ENCODE results near the gene MST1.
A peak's percentile ranks its signal among the peaks of the same experiment; 100 is the strongest.

The MST1 gene

DNA sequence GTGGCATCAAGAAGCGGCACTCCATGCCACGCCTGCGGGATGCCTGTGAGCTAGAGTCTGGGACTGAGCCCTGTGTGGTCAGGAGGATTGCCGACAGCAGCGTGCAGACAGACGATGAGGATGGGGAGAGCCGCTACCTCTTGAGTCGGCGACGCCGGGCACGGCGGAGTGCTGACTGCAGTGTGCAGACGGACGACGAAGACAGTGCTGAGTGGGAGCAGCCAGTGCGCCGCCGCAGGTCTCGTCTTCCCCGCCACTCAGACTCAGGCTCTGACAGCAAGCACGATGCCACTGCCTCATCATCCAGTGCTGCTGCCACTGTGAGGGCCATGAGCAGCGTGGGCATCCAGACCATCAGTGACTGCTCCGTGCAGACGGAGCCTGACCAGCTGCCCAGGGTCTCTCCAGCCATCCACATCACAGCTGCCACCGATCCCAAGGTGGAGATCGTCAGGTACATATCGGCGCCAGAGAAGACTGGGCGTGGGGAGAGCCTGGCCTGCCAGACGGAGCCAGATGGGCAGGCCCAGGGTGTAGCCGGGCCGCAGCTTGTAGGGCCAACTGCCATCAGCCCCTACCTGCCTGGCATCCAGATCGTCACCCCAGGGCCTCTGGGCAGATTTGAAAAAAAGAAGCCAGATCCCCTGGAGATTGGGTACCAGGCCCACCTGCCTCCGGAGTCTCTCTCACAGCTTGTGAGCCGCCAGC, 31.9 kb downstream of the MST1 start:
- DNase-seq (ENCODE audit: low read depth in 1 of 2, low spot score in 1 of 2), result no peak
- in situ Hi-C loops (cut with HindIII; ENCODE audit: low pct_unique_long_range_greater_than_20kb, low sequenced_read_pairs), result no loop called here
- TF ChIP-seq JUND (IDR thresholded peaks at IDR 0.05; ENCODE audit: low read depth), result no peak

DNA sequence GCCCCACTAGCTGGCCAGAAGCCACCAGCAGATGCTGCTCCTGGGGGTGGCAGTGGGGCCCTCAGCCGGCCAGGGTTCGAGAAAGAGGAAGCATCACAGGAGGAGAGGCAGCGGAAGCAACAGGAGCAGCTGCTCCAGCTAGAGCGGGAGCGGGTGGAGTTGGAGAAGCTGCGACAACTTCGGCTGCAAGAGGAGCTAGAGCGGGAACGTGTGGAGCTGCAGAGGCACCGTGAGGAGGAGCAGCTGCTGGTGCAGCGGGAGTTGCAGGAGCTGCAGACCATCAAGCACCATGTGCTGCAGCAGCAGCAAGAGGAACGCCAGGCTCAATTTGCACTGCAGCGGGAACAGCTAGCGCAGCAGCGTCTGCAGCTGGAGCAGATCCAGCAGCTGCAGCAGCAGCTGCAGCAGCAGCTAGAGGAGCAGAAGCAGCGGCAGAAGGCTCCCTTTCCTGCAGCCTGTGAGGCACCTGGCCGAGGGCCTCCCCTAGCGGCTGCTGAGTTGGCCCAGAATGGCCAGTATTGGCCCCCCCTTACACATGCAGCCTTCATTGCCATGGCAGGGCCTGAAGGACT, 32.6 kb downstream of the MST1 start:
- no peak for TF ChIP-seq JUND (IDR thresholded peaks at IDR 0.05; ENCODE audit: low read depth)
- in situ Hi-C loops (cut with HindIII; ENCODE audit: low pct_unique_long_range_greater_than_20kb, low sequenced_read_pairs), result no loop called here
- peak; percentile 13 to 27 for DNase-seq (ENCODE audit: low read depth in 1 of 2, low spot score in 1 of 2)

DNA sequence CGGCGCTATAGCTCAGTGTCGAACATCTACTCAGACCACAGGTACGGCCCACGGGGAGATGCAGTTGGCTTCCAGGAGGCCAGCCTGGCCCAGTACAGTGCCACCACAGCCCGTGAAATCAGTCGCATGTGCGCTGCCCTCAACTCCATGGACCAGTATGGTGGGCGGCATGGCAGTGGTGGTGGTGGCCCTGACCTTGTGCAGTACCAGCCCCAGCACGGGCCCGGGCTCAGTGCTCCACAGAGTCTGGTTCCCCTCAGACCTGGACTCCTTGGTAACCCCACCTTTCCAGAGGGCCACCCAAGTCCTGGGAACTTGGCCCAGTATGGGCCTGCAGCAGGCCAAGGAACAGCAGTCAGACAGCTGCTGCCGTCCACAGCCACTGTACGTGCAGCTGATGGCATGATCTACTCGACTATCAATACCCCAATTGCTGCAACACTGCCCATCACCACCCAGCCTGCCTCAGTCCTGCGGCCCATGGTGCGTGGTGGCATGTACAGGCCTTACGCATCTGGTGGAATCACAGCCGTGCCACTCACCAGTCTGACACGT, 33.5 kb downstream of the MST1 start:
- no peak for DNase-seq (ENCODE audit: low read depth in 1 of 2, low spot score in 1 of 2)
- no peak for TF ChIP-seq JUND (IDR thresholded peaks at IDR 0.05; ENCODE audit: low read depth)
- in situ Hi-C loops (cut with HindIII; ENCODE audit: low pct_unique_long_range_greater_than_20kb, low sequenced_read_pairs), result no loop called here

DNA sequence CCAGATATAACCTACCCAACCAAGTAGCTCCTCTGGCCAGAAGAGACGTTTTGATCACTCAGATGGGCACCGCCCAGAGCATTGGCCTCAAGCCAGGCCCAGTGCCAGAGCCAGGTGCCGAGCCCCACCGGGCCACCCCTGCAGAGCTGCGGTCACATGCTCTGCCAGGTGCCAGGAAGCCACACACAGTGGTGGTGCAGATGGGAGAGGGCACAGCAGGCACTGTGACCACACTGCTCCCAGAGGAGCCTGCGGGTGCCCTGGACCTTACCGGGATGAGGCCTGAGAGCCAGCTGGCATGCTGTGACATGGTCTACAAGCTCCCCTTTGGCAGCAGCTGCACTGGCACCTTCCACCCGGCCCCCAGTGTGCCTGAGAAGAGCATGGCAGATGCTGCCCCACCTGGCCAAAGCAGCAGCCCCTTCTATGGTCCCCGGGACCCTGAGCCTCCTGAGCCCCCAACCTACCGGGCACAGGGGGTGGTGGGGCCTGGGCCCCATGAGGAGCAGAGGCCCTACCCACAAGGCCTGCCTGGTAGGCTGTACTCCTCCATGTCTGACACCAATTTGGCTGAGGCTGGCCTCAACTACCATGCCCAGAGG, 34.2 kb downstream of the MST1 start:
- no peak for TF ChIP-seq JUND (IDR thresholded peaks at IDR 0.05; ENCODE audit: low read depth)
- in situ Hi-C loops (cut with HindIII; ENCODE audit: low pct_unique_long_range_greater_than_20kb, low sequenced_read_pairs), result no loop called here
- DNase-seq (ENCODE audit: low read depth in 1 of 2, low spot score in 1 of 2), result no peak

DNA sequence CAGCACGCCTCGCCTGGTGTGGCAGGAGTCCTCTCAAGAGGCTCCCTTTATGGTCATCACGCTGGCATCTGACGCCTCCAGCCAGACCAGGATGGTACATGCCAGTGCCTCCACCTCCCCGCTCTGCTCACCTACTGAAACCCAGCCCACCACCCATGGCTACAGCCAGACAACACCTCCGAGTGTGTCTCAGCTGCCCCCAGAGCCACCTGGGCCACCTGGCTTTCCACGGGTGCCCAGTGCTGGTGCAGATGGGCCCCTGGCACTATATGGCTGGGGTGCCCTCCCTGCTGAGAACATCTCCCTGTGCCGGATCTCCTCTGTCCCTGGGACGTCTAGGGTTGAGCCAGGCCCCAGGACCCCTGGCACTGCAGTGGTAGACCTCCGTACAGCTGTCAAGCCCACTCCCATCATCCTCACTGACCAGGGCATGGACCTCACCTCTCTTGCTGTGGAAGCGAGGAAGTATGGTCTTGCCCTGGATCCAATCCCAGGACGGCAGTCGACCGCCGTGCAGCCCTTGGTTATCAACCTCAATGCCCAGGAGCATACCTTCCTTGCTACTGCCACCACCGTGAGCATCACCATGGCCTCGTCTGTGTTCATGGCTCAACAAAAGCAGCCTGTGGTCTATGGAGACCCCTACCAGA, 35.0 kb downstream of the MST1 start:
- no peak for TF ChIP-seq JUND (IDR thresholded peaks at IDR 0.05; ENCODE audit: low read depth)
- in situ Hi-C loops (cut with HindIII; ENCODE audit: low pct_unique_long_range_greater_than_20kb, low sequenced_read_pairs), result no loop called here
- no peak for DNase-seq (ENCODE audit: low read depth in 1 of 2, low spot score in 1 of 2)

DNA sequence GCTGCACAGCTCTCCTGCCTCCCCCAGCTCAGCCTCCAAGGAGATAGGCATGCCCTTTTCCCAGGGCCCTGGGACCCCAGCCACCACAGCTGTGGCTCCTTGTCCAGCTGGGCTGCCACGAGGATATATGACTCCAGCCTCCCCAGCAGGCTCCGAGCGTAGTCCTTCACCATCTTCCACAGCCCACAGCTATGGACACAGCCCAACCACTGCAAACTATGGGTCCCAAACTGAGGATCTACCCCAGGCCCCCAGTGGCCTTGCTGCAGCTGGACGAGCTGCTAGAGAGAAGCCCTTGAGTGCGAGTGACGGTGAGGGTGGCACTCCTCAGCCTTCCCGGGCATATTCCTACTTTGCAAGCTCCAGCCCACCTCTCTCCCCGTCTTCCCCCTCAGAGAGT, 35.7 kb downstream of the MST1 start:
- TF ChIP-seq JUND (IDR thresholded peaks at IDR 0.05; ENCODE audit: low read depth), result no peak
- DNase-seq (ENCODE audit: low read depth in 1 of 2, low spot score in 1 of 2), result no peak
- in situ Hi-C loops (cut with HindIII; ENCODE audit: low pct_unique_long_range_greater_than_20kb, low sequenced_read_pairs), result no loop called here

DNA sequence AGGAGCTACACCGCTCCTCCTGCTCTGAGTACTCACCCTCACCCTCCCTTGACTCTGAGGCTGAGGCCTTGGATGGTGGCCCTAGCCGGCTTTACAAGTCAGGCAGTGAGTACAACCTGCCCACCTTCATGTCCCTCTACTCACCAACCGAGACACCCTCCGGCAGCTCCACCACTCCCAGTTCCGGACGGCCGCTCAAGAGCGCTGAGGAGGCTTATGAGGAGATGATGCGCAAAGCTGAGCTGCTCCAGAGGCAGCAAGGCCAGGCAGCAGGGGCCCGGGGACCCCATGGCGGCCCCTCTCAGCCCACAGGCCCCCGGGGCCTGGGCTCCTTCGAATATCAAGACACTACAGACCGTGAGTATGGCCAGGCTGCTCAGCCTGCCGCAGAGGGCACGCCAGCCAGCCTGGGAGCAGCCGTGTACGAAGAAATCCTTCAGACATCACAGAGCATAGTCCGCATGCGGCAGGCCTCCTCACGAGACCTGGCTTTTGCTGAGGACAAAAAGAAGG, 36.3 kb downstream of the MST1 start:
- in situ Hi-C loops (cut with HindIII; ENCODE audit: low pct_unique_long_range_greater_than_20kb, low sequenced_read_pairs), result no loop called here
- DNase-seq (ENCODE audit: low read depth in 1 of 2, low spot score in 1 of 2), result no peak

DNA sequence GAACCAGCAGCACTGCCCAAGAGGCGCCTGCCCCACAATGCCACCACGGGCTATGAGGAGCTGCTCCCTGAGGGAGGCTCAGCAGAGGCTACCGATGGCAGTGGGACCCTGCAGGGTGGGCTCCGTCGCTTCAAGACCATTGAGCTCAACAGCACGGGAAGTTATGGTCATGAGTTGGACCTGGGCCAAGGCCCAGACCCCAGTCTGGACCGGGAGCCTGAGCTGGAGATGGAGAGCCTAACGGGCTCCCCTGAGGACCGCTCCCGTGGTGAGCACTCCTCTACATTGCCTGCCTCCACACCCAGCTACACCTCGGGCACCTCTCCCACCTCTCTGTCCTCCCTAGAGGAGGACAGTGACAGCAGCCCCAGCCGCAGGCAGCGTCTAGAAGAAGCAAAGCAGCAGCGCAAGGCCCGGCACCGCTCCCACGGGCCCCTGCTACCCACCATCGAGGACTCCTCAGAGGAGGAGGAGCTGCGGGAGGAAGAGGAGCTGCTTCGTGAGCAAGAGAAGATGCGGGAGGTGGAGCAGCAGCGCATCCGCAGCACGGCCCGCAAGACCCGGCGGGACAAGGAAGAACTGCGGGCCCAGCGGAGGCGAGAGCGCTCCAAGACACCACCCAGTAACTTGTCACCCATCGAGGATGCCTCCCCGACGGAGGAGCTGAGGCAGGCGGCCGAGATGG, 36.9 kb downstream of the MST1 start:
- in situ Hi-C loops (cut with HindIII; ENCODE audit: low pct_unique_long_range_greater_than_20kb, low sequenced_read_pairs), result no loop called here
- no peak for TF ChIP-seq JUND (IDR thresholded peaks at IDR 0.05; ENCODE audit: low read depth)
- DNase-seq (ENCODE audit: low read depth in 1 of 2, low spot score in 1 of 2), result no peak

More for the DNA sequence above, 36.3 kb downstream of the MST1 start:
- no peak for TF ChIP-seq JUND (IDR thresholded peaks at IDR 0.05; ENCODE audit: low read depth)

DNA sequence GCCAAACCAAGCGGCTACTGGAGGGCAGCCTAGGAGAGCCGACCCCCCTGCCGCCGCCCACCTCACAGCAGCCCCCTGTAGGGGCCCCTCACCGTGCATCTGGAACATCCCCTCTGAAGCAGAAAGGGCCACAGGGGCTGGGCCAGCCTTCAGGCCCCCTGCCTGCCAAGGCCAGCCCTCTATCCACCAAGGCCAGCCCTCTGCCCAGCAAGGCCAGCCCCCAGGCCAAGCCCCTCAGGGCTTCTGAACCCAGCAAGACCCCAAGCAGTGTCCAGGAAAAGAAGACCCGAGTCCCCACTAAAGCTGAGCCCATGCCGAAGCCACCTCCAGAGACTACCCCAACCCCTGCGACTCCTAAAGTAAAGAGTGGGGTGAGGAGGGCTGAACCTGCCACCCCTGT, 38.6 kb downstream of the MST1 start:
- no peak for TF ChIP-seq JUND (IDR thresholded peaks at IDR 0.05; ENCODE audit: low read depth)
- in situ Hi-C loops (cut with HindIII; ENCODE audit: low pct_unique_long_range_greater_than_20kb, low sequenced_read_pairs), result no loop called here
- DNase-seq (ENCODE audit: low read depth in 1 of 2, low spot score in 1 of 2), result no peak

DNA sequence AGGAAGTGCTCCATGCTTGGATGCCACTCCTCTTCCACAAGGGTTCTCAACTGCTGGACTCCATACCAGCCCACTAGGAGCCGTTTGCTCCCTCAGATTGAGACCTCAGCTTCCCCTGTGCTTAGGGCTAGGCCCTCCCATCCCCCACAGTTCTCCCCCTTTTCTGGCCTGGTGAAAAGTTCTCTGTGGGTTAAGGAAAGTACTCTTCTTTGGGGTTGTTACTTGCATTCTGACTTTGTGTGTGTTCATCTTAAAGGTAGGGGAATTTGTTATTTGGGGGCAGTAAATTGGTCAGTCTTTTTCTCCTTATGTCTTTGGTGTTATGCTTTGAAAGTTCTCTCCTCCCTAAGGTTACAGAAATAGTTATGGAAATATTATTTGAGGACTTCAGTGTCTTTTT, 39.1 kb downstream of the MST1 start:
- no peak for TF ChIP-seq JUND (IDR thresholded peaks at IDR 0.05; ENCODE audit: low read depth)
- in situ Hi-C loops (cut with HindIII; ENCODE audit: low pct_unique_long_range_greater_than_20kb, low sequenced_read_pairs), result no loop called here
- DNase-seq (ENCODE audit: low read depth in 1 of 2, low spot score in 1 of 2), result no peak

DNA sequence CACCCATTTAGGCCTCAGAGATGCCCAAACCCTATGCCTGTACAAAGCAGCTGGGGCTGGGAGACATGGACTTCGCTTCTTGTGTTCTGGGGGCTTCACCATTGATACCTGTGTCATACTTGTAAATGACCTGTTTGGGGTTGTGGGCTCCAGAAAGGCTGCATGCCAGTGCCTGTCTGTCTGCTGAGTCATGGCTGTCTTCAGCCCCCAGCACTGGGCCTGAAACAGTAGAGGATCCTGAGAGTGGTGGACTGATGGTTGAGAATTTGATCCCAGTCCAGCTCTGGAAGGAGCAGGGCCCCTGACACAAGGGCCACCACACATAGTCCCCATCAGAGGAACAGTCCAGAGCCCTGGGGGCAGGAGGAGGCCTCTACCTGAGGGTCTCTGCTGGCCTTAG, 39.7 kb downstream of the MST1 start:
- TF ChIP-seq JUND (IDR thresholded peaks at IDR 0.05; ENCODE audit: low read depth), result no peak
- no peak for DNase-seq (ENCODE audit: low read depth in 1 of 2, low spot score in 1 of 2)
- in situ Hi-C loops (cut with HindIII; ENCODE audit: low pct_unique_long_range_greater_than_20kb, low sequenced_read_pairs), result no loop called here

DNA sequence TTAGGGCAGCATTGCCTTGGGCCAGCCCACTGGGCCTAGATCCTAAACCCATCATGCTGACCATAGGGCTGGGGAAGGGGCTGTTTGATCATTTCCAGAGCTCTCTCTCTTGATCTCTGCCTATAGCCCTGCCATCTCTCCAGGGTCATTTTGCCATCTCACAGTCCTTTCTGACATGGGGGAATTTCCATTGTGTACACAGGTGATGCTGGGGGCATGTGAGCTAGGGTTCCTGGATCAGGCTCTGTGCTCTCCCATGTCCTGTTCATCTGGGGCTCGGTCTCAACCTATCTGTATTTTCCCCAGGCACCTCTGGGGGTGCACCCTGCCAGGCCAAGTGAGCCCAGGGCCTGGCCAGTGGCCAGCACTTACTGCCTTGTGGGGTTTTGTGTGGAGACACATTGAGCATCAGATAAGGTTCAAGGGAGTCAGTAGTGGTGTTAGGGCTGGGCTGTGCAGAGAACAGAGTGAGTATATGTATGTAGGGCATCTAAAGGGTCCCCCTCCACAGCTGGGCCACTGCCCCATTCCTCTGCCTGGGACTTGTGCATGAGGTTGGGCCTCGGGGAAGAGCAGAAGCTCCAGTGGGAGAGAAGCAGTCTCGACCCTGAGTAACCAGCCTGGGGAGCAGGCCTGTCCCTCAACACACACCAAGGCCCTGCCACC, 40.8 kb downstream of the MST1 start:
- TF ChIP-seq JUND (IDR thresholded peaks at IDR 0.05; ENCODE audit: low read depth), result no peak
- in situ Hi-C loops (cut with HindIII; ENCODE audit: low pct_unique_long_range_greater_than_20kb, low sequenced_read_pairs), result no loop called here
- no peak for DNase-seq (ENCODE audit: low read depth in 1 of 2, low spot score in 1 of 2)

Data from T47D (cell line).